Gastroesophageal sphincter (tissue), 4 donors: Measurements from ENCODE around the gene ERMP1. TPM values are rescaled to one million over a fixed set of nuclear protein-coding genes. Genes with fewer than 3 reads are reported as not detected.

Source experiments
- ATAC-seq: fragments of 150-250 bp; one replicate; pipeline ENCODE4 v1.9.1; 2016; ENCODE audit warnings: mild to moderate bottlenecking, moderate library complexity
- H3K27ac ChIP-seq, 4 donors: fragments of 200-600 bp; sonication (generic) in 3 of 4; 1 replicate in 3 of 4; 2 replicates in 1 of 4; pipeline ENCODE4 v1.5.1; 2016 to 2019
- H3K27me3 ChIP-seq: fragments of 200-600 bp; sonication (generic); one replicate; pipeline ENCODE4 v1.5.1; 2019
- H3K36me3 ChIP-seq, 2 donors: fragments of 200-600 bp; sonication (generic); one replicate each; pipeline ENCODE4 v1.5.1; 2019; ENCODE audit warnings: control low read depth in 1 of 2
- H3K4me1 ChIP-seq, 3 donors: fragments of 200-600 bp; sonication (generic); 1 replicate in 2 of 3; 2 replicates in 1 of 3; pipeline ENCODE4 v1.5.1; 2016 to 2019; ENCODE audit warnings: control low read depth in 2 of 3
- H3K4me3 ChIP-seq, 2 donors: fragments of 200-600 bp; sonication (generic); one replicate each; pipeline ENCODE4 v1.5.1; 2019; ENCODE audit warnings: mild to moderate bottlenecking in 1 of 2, moderate library complexity in 1 of 2
- H3K9me3 ChIP-seq, 3 donors: fragments of 200-600 bp; sonication (generic); one replicate each; pipeline ENCODE4 v1.5.1; 2017 to 2019; ENCODE audit warnings: control low read depth in 2 of 3
- EP300 ChIP-seq: sonication (generic); formaldehyde crosslinking; IDR thresholded peaks from one replicate; pipeline ENCODE4 v1.6.1; 2017; ENCODE audit warnings: antibody characterized with exemption, mild to moderate bottlenecking
- POLR2A ChIP-seq, 2 donors: fragments of 450-650 bp; IDR thresholded peaks; one replicate each; pipeline ENCODE4 v1.6.1; 2017; ENCODE audit warnings: antibody characterized with exemption in 2 of 2, mild to moderate bottlenecking in 2 of 2, moderate library complexity in 1 of 2
- POLR2AphosphoS5 ChIP-seq: sonication (generic); formaldehyde crosslinking; IDR thresholded peaks from one replicate; pipeline ENCODE4 v1.6.1; 2017; ENCODE audit warnings: antibody characterized with exemption
- WGBS, 2 donors: methylation state at CpG; one replicate each; pipeline ENCODE4 v1.1.5; 2018; ENCODE audit warnings: low coverage in 1 of 2; 5-methylcytosine and 5-hydroxymethylcytosine counted together
- total RNA-seq, 4 donors: library from RNA; depleted of rRNA; stranded (reverse); fragments of >200 nt; gene quantifications; one replicate each; pipeline ENCODE4 v1.1.0, GENCODE V29; 2016
- TF ChIP-seq, protein P1 (sequence below), 4 experiments: fragments of 200-600 bp in 2 of 4; fragments of 450-650 bp in 2 of 4; sonication (generic) in 1 of 4; IDR thresholded peaks; one replicate each; pipeline ENCODE4 v1.5.1; 2017 to 2019; ENCODE audit warnings: antibody characterized with exemption in 4 of 4, mild to moderate bottlenecking in 2 of 4, moderate library complexity in 2 of 4

ERMP1 gene
- total RNA-seq, 4 donors from 2014 or later: 6.6 to 12.2 (median 11.7) TPM

DNA sequence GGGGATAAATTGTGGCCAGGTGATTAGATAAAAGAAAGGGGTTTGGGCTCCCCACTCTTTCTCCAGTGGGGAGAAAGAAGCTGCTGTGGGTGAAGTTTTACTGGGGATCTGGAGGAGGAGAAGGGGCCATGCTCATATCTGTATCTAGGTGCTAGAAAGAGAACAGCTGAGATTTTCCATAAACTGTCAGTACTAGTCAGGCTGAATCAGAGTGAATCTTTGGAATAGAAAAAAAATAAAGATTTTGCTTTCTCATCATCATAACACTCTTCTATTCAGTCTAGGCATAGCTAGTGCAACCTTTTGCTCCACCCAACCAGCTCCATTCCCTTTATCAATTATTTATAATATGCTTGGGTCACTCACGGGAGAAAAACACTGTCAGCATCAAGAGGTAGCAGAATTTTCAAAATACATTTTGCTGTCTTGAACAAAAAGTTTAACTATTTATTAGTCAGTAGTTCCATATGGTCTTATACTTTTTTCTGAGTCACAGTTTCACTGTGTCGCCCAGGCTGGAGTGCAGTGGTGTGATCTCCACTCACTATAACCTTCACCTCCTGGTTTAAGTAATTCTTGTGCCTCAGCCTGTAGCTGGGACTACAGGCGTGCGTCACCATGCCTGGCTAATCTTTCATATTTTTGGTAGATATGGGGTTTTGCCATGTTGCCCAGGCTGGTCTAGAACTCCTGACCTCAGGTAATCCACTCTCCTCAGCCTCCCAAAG lies 21.3 kb upstream of the ERMP1 start:
- no peak overlapping the region for H3K27ac ChIP-seq
- H3K36me3 ChIP-seq: peaks cover 0 to 44% of the 10 kb centered on the region in 2 donors
- no peak overlapping the region for H3K4me3 ChIP-seq
- no peaks in the 10 kb centered on the region for H3K9me3 ChIP-seq
- 85 to 95% methylated on average over 4 of the region's 4 CpGs for WGBS, 2 donors
- ATAC-seq: no peak
- TF ChIP-seq POLR2A (IDR thresholded peaks at IDR 0.05) (no peak), POLR2AphosphoS5 (no peak), EP300 (no peak)
- TF ChIP-seq, protein P1, sequence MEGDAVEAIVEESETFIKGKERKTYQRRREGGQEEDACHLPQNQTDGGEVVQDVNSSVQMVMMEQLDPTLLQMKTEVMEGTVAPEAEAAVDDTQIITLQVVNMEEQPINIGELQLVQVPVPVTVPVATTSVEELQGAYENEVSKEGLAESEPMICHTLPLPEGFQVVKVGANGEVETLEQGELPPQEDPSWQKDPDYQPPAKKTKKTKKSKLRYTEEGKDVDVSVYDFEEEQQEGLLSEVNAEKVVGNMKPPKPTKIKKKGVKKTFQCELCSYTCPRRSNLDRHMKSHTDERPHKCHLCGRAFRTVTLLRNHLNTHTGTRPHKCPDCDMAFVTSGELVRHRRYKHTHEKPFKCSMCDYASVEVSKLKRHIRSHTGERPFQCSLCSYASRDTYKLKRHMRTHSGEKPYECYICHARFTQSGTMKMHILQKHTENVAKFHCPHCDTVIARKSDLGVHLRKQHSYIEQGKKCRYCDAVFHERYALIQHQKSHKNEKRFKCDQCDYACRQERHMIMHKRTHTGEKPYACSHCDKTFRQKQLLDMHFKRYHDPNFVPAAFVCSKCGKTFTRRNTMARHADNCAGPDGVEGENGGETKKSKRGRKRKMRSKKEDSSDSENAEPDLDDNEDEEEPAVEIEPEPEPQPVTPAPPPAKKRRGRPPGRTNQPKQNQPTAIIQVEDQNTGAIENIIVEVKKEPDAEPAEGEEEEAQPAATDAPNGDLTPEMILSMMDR (IDR thresholded peaks at IDR 0.05): no peak
- no peaks in the 10 kb centered on the region for H3K27me3 ChIP-seq
- no peaks in the 10 kb centered on the region for H3K4me1 ChIP-seq

DNA sequence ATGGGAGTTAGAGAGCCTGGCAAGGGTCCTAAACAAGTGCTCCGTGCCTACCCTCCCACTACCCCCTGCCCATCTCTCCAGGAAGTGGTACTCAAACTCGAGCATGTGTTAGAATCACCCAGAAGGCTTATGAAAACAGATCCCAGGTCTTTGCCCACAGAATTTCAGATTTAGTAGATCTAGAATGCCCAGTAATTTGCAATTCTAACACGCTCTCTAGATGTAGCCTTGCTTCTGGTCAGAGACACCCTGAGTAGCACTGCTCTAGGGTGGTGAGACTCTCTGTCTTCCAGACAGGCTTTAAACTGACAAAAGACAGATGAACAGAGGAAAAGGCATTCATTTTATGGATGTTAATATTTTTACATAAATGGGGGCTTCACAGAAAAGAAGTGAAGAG lies 20.7 kb upstream of the ERMP1 start:
- Histone ChIP-seq H3K27me3 (no peaks in the 10 kb centered on the region), H3K4me1 (no peaks in the 10 kb centered on the region), H3K27ac (no peak overlapping the region), H3K36me3 (peaks cover 0 to 40% of the 10 kb centered on the region in 2 donors), H3K9me3 (no peaks in the 10 kb centered on the region), H3K4me3 (no peak overlapping the region)
- TF ChIP-seq, protein P1 (IDR thresholded peaks at IDR 0.05): no peak
- TF ChIP-seq POLR2A (IDR thresholded peaks at IDR 0.05) (no peak), POLR2AphosphoS5 (no peak), EP300 (no peak)
- no peak for ATAC-seq
- WGBS, 2 donors: 69% methylated on average over 3 of the region's 3 CpGs; no CpG with 5 or more reads in 1 of the 2 donors

DNA sequence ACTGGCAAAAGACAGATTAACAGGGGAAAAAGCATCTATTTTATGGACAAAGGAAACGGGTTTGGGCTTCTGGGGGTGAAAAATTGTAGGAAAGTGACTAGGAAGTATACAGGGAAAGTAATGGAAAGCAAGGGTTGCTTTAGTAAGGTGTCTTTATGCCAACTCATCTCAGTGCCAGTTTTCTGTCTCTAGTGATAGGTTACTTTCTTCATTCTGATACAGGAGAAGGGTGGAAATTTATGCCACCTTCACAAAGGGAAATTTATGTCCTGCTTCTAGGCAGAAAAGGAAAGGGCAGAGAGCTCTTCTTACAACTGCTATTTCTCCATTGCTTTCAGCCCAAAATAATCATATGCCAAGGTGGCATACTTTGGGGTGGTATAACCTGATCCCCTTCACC lies 20.1 kb upstream of the ERMP1 start:
- Histone ChIP-seq H3K36me3 (peaks cover 0 to 34% of the 10 kb centered on the region in 2 donors), H3K4me3 (no peak overlapping the region), H3K4me1 (no peaks in the 10 kb centered on the region), H3K27me3 (no peaks in the 10 kb centered on the region), H3K9me3 (no peaks in the 10 kb centered on the region), H3K27ac (no peak overlapping the region)
- no peak for ATAC-seq
- 80 to 100% methylated on average over 1 of the region's 1 CpG for WGBS, 2 donors
- TF ChIP-seq, protein P1 (IDR thresholded peaks at IDR 0.05): no peak
- TF ChIP-seq EP300: no peak
- TF ChIP-seq POLR2A (IDR thresholded peaks at IDR 0.05): no peak
- TF ChIP-seq POLR2AphosphoS5: no peak

DNA sequence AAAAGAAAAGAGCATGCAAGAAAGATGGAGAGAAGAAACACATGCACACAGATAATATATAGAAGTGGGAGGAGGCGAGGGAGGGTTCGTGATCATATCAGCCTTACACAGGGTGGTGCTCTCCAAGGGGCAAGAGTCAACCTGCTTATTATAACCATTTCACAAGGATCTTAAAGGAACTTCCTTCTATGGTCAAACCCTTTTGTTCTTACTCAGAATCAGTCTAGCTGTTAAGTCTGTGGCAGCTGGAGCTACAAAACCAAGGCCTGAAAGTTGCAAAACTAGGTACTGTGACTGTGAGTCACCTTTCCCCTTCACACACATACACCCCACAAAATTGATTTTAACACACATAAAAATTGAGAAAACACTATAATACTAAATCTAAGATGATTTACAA lies 18.5 kb upstream of the ERMP1 start:
- TF ChIP-seq POLR2A (IDR thresholded peaks at IDR 0.05) (no peak), POLR2AphosphoS5 (no peak), EP300 (no peak)
- TF ChIP-seq, protein P1 (IDR thresholded peaks at IDR 0.05): no peak
- Histone ChIP-seq H3K4me3 (no peak overlapping the region), H3K9me3 (no peaks in the 10 kb centered on the region), H3K4me1 (no peaks in the 10 kb centered on the region), H3K27ac (no peak overlapping the region), H3K27me3 (no peaks in the 10 kb centered on the region), H3K36me3 (peaks cover 0 to 19% of the 10 kb centered on the region in 2 donors)
- 83 to 94% methylated on average over 2 of the region's 2 CpGs for WGBS, 2 donors
- ATAC-seq: no peak

DNA sequence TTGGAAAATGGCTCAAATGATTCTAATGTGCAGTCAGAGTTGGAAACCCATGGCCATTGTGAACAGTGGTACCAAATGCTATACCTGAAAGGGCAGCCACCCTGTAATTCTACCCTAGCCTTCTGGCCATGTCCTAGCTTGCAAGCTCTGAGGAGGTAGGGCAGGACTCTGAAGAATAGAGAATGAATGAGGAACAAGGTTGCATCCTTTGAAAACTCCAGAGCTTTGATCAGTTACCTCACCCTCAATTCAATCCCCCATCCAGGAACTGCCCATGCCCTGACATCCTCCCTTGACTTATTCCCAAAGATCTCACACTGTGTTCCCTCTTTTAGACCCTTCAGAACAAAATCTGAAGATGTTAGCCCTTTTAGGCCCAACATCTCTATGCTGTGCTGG lies 17.8 kb upstream of the ERMP1 start:
- Histone ChIP-seq H3K4me3 (no peak overlapping the region), H3K4me1 (no peaks in the 10 kb centered on the region), H3K9me3 (no peaks in the 10 kb centered on the region), H3K27me3 (no peaks in the 10 kb centered on the region), H3K27ac (no peak overlapping the region), H3K36me3 (peaks cover 0 to 12% of the 10 kb centered on the region in 2 donors)
- no peak for TF ChIP-seq EP300
- no peak for TF ChIP-seq POLR2A (IDR thresholded peaks at IDR 0.05)
- TF ChIP-seq, protein P1 (IDR thresholded peaks at IDR 0.05): no peak
- TF ChIP-seq POLR2AphosphoS5: no peak
- no peak for ATAC-seq
